ENCODE results near the gene TEX51.

TEX51 gene

DNA sequence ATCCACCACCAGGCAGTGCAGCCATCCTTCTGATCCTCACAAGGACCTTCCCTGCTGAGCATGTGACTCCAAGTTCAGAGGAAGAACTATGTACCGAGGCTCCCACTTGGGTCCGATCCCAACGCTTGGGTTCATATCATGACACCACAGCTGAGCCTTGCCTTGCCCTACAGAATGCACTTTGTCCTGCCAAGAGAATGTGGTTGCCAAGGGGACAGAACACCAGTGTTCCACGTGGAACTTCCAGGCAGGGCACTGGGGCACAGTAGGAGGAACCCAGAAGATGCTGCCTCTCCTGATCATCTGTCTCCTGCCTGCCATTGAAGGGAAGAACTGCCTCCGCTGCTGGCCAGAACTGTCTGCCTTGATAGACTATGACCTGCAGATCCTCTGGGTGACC is at the start of gene TEX51:
TEX51 (plus strand) TSS at position 255 of the 400 bp plus-strand sequence; CDS start at position 284, 29 bp downstream.
- no peak for DNase-seq (ENCODE audit: low spot score)

DNA sequence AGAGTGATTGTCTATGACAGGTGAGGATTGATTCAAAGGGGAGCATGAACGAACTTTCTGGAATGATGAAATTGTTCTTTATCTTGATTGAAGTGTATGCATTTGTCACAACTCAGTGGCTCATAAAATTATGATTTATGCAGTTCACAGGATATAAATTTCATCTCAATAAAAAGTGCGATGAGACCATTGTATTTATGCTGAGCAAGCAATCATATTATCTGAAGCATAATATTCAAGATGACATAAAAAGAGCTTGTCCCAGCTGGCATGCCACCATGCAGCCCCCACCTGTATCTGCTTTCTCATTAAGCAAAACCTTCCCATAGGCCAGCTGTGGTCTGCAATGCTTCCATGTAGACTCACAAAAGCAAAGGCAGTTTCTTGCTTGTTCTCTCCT is 49.6 kb upstream of the TEX51 start:
- no peak for DNase-seq (ENCODE audit: low spot score)

DNA sequence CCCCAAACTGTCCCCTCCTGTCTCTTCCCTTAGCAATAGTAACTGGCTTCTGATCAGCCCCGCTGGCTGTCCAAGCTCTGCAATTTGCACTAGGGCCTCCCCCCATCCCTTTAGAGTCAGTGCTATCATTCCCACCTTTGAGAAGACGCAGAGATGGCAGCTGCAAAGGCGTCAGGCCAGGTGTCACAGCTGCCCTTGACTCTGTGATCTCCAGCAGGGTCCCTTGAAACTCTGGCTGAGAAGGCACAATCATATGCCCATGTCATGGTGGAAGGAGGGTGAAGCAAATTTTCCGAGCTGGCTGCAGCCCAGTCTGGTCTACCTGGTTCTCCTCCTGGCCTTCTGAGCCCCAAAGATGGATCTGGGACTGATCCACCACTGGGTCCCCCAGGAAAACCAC is 49.2 kb upstream of the TEX51 start:
- no peak for DNase-seq (ENCODE audit: low spot score)

DNA sequence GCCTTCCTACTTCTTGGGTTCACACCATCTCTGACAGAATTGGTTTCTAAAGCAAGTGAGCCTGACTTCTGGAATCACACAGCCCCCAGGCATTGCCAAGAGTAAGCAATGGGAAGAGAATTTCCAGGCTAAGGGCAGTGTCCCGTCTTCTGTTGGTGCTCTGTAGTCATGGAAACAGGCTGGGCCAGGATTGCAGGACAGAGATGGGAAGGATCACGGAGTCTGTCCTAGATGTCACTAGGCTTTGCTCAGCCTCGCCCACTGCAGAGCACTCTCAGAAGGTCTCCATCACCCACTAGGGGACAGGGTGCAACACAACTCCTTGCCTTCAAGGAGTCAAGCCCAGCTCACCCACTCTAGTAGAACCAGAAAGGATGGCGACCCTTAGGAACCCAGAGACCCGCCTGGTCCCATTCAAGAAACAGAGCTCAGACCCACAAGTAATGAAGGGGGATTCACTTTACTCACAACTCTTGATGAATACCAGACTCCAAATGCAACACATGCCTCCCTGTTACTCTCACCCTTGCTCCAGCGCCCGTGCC is 48.6 kb upstream of the TEX51 start:
- DNase-seq (ENCODE audit: low spot score) = peak; percentile 3

DNA sequence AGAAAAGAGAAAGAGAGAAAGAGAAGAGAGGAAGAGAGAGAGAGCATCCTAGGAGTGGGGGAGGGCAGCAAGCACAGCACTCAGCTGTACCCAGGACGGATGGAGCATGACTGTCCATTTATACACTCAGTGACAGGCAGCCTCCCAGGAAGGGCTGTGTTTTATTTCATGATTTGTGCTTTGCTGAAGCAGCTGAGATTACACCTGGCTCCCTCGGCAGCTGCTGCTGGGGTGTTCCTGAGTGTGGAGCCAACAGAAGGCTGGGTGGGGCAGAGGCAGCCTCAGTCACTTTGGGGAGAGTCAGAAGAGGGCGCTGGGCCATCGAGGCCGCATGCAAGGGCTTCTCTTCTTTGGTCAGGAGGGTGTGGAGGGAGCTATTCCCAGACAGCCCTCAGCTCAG is 47.8 kb upstream of the TEX51 start:
- DNase-seq (ENCODE audit: low spot score) = peak; percentile 4

DNA sequence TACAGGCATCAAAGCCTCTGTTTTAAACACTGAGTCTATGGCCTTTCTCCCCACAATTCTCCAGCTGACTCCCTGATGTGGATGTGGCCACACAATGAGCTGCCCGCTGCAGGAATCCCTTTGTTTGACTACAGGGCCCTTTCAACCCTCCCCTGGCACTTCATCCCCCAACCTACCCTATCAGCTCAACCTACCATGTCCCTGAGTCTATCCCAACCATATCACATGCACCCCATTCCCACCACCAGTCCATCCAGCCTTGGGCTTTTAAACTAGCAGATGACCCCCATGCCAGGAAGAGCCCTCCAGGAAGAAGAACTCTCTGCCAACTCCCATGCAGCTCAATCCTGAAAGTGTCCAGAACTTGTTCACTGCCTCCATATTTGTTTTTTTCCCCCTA is 46.9 kb upstream of the TEX51 start:
- DNase-seq (ENCODE audit: low spot score) = peak; percentile 3

DNA sequence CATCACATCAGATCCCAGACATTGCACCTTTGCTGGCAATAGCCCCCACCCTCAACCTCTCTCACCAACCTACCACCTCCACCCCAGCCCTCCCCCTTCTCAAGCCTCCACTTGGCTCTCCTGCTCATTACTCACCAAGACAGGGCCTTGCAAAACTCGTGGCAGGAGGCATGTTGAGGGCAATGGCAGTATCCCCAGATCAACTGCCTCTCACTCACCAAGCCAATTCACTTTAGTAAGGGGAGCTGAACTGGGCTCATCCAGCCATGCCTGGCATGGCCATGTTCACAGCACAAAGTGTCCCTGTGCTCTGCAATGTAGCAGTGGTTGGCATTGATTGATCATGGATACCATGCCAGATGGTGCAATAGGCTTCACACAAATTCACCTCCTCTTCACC is 46.3 kb upstream of the TEX51 start:
- peak; percentile 4 for DNase-seq (ENCODE audit: low spot score)

DNA sequence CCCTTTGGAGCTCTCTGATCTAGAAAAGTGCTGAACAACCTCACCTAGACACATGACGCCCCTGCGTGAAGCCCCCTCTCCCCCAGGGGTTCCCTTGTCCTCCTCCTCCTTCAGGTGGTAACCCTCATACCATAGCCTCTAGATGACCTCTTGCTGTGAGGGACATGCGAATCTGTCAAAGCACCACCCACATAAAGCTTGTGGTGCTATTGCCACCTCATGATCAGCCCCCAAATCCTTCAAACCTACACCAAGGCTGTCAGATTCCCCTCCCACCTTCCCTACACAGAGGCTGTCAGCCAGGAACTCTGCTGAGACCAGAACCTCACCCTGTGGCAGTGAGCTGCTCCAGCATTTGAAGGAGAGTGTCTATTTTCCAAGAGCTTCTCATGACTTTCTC is 43.1 kb upstream of the TEX51 start:
- no peak for DNase-seq (ENCODE audit: low spot score)

DNA sequence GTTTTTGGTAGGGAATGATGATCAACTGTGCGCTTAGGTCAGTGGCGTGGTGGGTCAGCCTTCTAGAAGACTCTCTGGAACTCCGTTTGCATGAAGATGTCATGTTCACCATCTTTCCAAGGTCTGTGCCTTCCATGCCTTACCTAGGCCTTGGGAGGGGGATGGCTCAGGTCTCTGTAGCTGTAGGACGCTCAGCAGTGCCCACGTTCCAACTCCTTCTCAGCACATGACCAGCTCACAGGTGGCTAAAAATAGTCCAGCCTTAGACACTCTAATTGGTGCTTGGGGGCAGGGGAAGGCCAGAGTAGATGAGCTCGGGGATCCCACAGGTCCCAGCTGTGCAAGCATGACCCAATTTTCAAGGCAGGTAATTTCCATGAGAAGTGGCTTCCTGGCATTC is 42.3 kb upstream of the TEX51 start:
- no peak for DNase-seq (ENCODE audit: low spot score)

DNA sequence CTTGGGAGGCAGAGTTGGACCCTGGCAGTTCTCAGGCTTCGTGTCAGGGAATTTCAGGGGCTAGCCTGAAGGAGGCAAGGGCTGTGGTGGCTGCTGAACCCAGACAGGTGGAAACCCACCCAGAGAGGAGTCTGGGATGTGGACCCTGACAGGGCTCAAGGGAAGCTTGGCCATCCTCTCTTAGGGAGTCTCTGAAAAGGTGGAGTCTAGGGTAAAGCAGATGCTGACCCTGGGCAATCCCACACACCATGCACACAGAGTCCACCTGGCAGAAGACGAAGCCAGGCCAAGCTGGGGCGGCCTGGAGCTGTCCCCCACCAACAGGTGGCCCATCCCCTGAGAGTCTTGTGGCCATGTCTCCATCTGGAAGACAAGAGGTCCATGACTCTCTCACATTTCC is 41.2 kb upstream of the TEX51 start:
- DNase-seq (ENCODE audit: low spot score) = peak; percentile 3

DNA sequence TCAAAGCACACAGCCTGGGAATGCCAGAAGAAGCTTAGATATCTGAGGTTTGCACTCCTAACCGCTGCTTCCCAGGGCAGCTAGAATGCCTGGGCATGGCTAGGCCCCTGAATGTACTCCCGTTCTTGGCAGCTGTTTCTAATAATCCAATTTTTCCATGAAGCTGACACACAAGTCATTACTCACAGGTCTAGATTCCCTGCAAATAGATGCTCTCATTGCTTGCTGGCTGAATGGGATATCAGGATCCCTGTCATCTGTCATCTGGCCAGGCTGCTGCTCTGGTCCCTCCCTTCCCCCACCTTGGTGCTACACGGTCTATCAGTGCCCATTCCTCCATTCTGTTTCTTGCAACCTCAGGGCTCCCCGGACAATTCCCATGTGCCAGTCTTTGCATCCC is 40.7 kb upstream of the TEX51 start:
- peak; percentile 13 for DNase-seq (ENCODE audit: low spot score)

DNA sequence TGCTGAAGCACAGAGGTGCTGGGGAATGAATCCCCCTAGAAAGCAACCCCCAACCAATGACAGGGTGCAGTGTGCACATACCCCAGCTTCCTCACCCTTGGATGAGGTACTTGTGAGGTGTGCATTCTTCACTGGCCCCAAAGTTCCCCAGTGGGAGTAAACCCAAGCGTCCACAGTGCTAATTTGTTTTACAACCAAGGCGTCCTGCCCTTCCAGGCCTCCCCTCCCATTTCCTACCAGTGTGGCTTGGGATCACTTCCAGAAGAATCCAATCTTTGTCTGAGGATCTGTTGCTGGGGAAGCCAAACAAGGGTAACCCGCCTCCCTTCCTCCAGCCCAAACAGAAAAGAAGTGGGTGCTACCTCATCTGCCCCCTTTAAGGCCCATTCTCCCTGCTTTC is 40.3 kb upstream of the TEX51 start:
- peak; percentile 4 for DNase-seq (ENCODE audit: low spot score)

DNA sequence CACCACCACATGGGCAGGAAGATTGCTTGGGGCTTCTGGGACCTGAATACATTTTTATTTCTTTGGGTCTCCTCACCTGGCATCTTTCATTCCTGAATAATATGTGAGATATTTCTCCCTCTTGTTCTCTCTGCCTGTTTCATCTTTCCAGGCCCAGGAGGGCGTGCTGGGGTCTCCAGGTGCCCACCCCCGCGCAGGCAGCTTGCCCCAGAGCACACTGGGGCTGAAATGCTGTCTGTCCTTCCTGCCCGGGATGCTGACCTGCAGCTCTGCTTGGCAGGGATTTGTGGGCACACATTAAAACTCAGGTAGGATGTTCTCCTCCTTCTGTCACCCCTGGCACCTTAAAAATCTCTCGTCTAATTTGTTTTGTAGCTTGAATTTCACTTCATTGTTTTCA is 39.7 kb upstream of the TEX51 start:
- DNase-seq (ENCODE audit: low spot score) = no peak

DNA sequence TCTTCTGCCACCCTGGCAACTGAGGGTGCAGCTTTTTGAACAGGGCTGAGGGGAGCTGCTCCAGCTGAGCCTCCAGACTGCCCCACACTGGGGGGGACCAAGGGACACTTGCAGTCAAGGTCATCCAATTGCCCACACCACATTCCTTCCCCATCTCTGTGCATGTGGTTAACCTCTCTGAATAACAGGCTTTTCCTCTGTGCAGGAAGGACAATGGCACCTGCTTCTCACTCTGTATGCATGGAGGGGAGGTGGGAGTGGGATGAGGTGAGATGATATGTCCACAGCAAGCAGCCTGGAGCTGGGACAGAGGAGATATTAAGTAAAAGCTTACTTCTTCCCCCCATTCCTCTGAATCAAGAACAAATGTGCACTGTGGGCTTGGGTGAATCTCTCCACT is 39.1 kb upstream of the TEX51 start:
- DNase-seq (ENCODE audit: low spot score) = no peak

DNA sequence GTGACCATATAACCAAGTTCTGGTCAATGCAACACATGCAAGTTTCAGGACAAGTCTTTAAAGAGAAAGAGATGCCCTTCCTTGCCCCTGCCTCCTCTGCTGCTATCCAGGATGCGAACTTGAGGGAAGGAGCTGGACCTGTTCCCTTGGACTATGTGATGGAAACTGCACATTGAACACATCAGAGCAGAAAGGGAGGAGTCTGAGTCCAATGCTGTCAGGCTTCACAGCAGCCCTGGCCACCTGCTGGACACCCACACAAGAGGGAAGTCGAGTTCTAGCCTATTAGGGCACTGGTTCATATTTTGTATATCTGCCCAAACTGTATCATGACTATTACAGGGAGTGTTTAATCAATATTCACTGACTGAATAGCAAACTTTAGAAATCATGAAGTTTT is 38.3 kb upstream of the TEX51 start:
- no peak for DNase-seq (ENCODE audit: low spot score)

DNA sequence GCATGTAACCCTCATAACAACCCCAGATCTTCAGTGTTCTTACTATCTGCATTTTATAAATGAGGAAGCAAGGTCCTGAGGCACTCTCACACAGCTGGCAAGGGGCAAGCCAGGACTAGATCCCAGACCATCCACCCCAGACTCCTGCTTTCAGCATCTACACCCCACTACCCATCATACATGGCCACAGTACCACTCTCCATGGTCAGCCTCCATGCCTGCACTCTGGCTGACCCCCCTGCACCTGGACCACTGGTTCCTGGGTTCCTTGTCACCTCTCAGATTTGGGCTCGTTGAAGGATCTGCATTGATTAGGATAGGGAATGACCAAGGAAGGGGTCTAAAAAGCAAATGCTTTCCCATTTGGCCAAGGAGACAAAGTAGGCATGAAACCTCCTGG is 36.0 kb upstream of the TEX51 start:
- DNase-seq (ENCODE audit: low spot score) = no peak

DNA sequence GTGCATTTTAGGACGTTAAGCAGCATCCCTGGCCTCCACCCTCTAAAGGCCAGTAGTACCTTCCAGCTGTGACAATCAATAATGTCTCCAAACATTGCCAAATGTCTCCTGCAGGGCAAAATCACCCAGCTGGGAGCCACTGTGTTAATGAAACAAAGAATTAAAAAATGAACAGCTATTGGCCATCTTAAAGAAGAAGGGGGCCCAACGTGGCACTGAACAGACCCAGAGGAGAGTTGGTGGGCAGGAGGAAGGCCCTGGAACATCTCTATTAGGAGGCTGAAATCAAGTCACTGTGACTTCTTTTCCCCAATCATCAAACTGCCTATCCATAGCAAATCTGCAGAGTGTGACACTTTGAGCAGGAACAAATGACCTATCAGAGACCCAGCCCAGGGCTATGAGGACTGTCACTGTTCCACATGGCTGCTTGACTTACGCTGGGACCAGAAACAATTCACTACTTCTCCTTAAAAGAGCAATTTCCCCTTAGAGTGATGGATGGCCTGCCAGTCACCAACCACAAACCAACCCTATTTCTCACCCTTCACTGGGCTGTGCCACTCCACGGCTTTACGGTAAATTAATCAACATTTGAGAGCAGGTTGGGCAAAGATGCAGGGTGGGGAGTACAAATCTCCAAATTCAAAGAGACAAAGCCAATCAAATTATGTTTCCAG is 35.2 kb upstream of the TEX51 start:
- peak; percentile 3 for DNase-seq (ENCODE audit: low spot score)

DNA sequence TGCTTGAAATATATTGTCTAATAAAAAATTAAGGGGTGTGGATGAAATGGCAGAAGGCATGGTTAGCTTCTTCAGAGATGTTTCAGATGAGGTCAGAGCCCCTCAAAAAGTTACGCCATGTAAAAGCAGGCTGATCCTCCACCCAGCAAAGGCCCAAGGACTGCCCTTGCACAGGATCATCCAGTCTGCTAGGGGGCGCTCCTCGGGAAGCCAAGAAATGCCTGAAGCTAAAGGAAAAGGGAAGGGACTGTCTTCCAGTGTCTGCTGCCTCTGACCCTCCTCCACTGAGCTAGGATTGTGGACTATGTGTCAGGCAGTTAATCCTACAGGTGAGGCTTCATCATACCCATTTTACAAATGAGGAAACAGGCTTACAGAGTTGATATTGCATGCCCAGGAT is 33.8 kb upstream of the TEX51 start:
- DNase-seq (ENCODE audit: low spot score) = peak; percentile 17

DNA sequence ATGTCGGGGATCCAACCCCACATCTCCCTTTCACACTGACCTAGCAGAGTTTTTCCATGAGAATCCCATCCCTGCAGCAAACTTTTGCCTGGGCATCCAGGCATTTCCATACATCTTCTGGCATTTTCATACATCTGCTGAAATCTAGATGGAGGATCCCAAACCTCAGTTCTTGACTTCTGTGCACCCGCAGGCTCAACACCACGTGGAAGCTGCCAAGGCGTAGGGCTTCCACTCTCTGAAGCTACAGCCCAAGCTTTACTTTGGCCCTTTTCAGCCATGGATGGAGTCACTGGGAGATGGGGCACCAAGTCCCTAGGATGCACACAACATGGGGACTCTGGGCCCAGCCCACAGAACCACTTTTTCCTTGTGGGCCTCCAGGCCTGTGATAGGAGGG is 32.2 kb upstream of the TEX51 start:
- no peak for DNase-seq (ENCODE audit: low spot score)

DNA sequence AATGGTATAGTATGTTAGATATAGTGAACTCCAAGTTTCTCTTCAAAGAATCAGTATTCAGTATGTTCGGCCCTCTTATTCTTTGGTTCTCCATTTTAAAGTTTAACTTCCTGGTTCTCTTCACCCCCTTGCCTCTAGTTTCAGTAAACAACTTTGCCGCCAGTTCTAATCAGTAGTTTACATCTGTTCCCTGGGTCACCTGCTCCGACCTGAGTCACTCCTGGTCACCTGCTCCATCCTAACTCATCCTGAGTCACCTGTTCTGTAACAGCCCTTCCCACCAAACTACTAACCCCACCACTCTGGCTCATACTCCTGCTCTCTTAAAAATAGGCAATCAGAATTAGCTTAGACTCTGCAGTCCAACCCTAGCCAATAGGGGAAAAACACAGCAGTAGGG is 23.7 kb upstream of the TEX51 start:
- no peak for DNase-seq (ENCODE audit: low spot score)

DNA sequence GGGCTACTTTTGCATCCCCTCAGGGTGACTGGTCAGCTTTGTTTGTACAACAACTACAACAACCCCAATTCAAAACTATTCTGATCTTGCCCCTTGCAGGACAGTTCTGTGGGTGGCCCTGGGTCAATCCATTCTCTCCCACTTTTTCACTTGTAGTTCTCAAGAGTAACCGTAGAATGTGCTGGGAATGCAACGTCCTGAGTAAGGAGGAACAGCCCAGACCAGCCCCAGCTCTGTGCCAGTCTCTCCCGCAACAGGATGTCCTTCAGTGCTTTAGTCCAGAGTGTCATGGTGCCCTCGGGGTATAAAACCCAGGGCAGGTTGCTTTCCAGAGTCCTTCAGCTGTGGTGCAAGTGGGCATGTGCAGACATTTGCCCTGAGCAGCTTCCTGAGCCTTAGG is 22.1 kb upstream of the TEX51 start:
- no peak for DNase-seq (ENCODE audit: low spot score)

DNA sequence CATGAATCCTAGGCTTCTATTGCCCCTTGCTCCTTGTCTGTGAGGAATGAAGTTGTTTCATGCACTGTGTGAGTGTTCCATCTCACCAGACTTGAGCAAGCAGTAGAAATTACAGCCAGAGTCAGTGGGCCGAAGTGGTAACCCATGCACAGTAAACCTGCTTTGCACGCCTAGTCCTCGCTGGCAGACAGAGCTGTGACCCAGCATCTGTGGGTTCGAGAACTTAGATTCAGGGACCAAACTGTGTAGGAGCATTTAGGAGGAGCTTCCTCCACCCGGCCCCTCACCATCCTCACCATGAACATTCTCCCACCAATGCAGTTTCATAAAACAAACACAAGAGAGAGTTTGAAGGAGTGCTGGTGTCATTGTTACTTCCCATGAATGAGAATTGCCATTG is 21.6 kb upstream of the TEX51 start:
- no peak for DNase-seq (ENCODE audit: low spot score)

DNA sequence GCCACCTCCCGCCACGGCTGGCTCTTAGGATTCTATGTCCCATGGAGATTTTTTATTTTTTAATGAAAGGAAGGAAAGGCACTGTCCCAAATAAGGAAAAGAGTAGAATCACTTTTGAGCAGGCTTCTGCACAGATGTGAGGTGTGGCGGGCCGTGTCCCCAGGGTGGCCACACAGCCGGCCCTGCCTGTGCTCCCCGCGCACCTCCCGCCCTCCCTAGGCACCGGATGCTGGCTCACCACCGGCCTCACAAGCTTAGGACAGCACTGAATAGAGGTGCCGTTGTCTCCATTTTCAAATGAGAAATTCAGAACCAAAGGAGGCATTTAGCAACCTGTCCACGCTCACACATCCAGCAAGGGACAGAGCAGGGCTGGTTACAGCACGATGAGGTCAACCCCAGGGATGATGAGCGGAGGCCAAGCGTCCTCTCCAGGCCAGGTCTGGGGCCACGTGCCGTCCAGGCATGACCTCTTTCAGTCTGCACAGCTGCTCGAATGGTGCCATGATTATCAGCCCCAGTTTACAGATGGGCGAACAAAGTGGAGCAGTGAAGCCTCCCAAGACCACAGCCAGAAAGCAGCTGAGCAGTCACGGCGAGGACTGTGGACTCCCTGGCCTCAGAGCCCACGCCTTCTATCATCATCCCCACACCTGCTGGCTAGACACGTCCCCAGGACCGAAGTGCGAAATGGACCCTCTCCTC is 20.7 kb upstream of the TEX51 start:
- DNase-seq (ENCODE audit: low spot score) = no peak

DNA sequence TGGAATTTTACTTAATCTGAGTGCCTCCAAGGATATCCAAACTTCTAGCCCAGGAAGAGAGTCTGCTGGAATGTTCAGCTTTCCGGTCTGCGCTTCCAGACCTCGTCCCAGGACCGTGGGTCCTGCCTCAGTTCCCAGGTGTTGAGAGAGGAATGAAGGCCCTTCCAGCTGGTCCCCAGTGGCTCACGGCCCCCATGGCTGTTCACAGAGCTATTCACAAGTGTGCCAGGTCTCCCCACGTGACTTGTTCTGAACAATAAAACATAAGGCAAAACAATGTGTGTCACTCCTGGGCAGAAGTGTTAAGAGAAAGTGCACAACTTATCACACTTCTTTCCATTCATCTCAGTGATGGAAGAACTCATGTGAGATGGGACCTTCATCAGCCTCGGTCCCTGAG is 20.1 kb upstream of the TEX51 start:
- no peak for DNase-seq (ENCODE audit: low spot score)

All from AG20443 (cell line).